ENCODE data around the gene NXF1.

NXF1 gene

DNA sequence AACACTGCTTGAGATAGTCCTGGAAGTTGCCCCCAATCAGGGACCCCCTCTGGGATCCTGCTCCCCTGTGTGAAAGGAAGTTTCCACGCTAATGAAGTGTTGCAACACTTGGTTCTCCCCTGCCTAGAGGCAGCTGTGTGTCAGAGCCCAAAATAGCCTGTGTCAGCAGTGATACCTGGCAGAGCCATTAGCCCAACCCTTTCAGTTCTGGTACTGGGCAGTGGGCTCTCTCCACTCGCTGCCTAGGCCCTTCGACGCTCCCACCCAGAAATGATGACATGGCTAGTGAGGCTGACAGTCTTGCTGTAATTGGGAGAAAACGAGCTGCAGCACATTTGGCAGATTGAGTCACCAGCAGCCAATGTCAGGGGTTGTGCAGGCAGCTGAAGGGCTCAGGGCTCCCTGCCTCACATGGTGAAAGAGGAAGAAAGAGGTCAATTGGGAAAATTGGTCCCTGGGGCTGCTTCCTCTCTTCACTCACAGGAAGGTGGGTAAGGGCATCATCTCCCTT lies 1.4 kb upstream of the NXF1 start:
- in situ Hi-C loops (cut with MboI; ENCODE audit: low sequenced_read_pairs, unreplicated experiment), result no loop called here
- TF ChIP-seq, protein P1, sequence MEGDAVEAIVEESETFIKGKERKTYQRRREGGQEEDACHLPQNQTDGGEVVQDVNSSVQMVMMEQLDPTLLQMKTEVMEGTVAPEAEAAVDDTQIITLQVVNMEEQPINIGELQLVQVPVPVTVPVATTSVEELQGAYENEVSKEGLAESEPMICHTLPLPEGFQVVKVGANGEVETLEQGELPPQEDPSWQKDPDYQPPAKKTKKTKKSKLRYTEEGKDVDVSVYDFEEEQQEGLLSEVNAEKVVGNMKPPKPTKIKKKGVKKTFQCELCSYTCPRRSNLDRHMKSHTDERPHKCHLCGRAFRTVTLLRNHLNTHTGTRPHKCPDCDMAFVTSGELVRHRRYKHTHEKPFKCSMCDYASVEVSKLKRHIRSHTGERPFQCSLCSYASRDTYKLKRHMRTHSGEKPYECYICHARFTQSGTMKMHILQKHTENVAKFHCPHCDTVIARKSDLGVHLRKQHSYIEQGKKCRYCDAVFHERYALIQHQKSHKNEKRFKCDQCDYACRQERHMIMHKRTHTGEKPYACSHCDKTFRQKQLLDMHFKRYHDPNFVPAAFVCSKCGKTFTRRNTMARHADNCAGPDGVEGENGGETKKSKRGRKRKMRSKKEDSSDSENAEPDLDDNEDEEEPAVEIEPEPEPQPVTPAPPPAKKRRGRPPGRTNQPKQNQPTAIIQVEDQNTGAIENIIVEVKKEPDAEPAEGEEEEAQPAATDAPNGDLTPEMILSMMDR (IDR thresholded peaks at IDR 0.05; ENCODE audit: borderline replicate concordance, control extremely low read depth, extremely low read depth, insufficient read depth, missing control alignments), result no peak
- no peak for DNase-seq (ENCODE audit: low spot score)

DNA sequence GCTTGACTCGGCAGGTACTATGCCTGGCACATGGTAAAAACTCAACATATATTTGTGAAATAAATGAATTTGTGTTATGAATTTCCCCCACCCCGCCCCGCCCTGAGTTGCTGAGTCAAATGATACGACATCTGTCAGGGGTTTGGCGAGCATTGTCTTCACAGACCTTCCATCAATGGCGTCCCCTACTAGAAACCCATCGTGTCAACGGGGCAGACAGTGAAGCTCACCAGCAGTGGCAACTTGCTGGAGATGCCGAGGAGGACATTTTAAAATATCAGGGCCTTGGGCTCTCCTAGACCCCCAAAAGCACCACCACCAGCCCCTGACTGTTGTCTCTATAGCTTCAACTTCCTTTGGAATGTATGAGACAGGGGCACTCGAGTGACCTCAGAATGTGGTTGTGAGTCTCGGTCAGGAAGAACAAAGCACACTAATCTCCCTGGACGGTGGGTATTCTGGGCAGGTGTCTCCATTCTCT lies 761 bp upstream of the NXF1 start:
- in situ Hi-C loops (cut with MboI; ENCODE audit: low sequenced_read_pairs, unreplicated experiment), result no loop called here
- TF ChIP-seq, protein P1 (IDR thresholded peaks at IDR 0.05; ENCODE audit: borderline replicate concordance, control extremely low read depth, extremely low read depth, insufficient read depth, missing control alignments), result no peak
- peak; percentile 43 for DNase-seq (ENCODE audit: low spot score)

DNA sequence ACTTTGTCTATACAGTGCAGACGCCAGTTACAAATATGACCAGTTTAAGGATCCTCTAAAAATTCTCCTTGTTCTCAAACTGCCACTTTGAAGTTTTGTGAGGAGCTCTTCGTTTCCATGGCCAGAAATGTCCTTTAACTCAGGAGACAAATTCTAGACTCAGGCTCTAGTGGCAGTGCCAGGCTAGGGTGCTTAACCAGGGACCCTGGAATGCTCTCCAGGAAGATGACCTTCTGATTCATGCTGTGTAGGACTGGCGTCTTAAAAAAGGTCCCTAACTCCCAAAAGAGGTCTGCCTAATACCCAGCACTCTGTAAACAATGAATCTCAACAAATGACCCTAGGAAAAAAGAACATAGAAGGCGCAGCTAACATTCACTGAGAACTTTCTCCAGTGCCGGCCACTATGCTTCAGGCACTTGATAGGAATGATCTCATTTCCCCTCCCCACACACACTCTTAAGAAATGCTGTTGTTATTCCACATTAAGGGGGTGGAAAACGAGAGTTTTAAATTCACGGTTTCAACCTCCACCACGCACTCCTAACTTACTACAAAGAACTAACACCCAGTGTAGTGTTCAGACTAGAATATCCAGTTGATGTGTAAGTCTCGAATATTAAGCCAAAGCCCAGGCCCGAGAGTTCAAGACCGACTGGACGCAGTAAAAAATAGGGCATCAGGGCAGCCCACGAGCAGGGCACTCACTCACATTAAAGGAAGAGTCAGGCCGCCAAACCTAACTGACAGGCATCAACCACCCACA lies 747 bp downstream of the NXF1 start:
- DNase-seq (ENCODE audit: low spot score), result peak; percentile 49
- in situ Hi-C loops (cut with MboI; ENCODE audit: low sequenced_read_pairs, unreplicated experiment), result no loop called here
- TF ChIP-seq, protein P1 (IDR thresholded peaks at IDR 0.05; ENCODE audit: borderline replicate concordance, control extremely low read depth, extremely low read depth, insufficient read depth, missing control alignments), result no peak

DNA sequence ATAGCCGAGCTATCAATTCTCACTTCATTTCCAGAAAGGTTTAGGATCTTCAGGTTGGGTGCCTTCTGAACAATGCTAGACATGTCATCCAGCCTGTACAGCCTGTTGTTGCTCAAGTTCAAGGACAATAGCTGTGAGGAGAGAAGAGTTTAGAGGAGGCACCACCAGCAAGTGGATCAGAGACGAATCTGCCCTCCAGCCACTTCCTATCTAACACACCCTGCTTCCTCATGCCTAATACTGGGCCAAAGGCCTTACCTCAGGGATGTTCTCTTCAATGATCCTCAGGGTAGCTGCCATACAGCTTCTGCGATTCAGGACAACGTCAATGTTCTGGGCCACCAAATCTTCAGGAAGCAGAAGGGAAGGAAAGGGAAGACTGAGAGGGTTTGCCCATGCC lies 4.2 kb downstream of the NXF1 start:
- in situ Hi-C loops (cut with MboI; ENCODE audit: low sequenced_read_pairs, unreplicated experiment), result no loop called here
- no peak for DNase-seq (ENCODE audit: low spot score)
- TF ChIP-seq, protein P1 (IDR thresholded peaks at IDR 0.05; ENCODE audit: borderline replicate concordance, control extremely low read depth, extremely low read depth, insufficient read depth, missing control alignments), result no peak

DNA sequence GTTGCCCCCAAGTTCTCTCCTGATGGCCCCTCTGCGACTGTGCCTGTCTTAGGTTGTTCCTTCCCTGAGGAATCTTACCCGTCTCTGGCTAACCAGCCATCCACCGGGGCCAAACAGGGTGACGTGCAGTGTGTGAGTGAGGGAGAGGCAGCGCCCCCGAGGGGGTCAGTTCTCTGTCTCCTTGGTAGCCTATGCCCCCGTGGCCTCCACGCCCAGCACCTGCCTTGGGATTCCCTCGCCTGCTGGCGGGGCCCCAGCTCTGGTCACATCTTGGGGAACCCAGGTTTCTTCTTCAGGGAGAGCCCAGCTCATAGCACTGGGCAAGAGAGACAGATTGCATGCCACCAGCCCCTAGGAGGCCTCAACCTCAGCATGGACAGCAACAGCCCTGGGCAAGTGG lies 5.8 kb downstream of the NXF1 start:
- DNase-seq (ENCODE audit: low spot score), result no peak
- in situ Hi-C loops (cut with MboI; ENCODE audit: low sequenced_read_pairs, unreplicated experiment), result no loop called here
- TF ChIP-seq, protein P1 (IDR thresholded peaks at IDR 0.05; ENCODE audit: borderline replicate concordance, control extremely low read depth, extremely low read depth, insufficient read depth, missing control alignments), result no peak

DNA sequence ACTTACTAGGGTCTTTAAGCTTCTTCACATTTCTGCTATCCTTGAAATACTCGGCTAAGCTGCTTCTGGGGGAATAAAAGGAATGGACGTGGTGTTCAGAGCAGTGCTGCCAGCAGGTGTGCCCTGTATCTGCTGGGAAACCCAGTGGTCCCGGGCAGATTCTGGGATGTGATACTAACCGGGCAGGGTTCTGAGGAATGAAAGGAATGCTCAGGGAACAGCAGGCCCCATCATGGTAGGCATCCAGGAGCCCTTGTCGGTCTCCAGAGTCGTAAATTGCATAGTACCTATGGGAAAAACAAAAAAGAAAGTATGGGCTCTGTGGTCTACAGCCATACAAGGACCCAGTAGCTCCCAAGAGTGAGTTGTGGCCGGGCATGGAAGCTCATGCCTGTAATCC lies 9.0 kb downstream of the NXF1 start:
- in situ Hi-C loops (cut with MboI; ENCODE audit: low sequenced_read_pairs, unreplicated experiment), result no loop called here
- no peak for DNase-seq (ENCODE audit: low spot score)
- TF ChIP-seq, protein P1 (IDR thresholded peaks at IDR 0.05; ENCODE audit: borderline replicate concordance, control extremely low read depth, extremely low read depth, insufficient read depth, missing control alignments), result no peak

All from GM13976 (cell line).